Measurements from ENCODE around the gene ISG15.
"Not testable (repeated sequence)": the region's sequence is repeated elsewhere in the genome, so short reads cannot be mapped to it uniquely, and the experiment has no call there.

The ISG15 gene

DNA sequence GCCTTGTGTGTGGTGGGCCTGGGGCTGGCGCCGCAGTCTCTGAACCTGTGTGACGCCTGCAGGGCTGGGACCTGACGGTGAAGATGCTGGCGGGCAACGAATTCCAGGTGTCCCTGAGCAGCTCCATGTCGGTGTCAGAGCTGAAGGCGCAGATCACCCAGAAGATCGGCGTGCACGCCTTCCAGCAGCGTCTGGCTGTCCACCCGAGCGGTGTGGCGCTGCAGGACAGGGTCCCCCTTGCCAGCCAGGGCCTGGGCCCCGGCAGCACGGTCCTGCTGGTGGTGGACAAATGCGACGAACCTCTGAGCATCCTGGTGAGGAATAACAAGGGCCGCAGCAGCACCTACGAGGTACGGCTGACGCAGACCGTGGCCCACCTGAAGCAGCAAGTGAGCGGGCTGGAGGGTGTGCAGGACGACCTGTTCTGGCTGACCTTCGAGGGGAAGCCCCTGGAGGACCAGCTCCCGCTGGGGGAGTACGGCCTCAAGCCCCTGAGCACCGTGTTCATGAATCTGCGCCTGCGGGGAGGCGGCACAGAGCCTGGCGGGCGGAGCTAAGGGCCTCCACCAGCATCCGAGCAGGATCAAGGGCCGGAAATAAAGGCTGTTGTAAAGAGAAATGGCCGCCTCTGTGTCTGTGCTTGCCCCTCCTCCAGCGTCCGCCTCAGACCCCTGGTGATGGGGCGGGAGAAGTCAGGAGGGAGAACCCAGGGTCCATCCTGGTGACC is 788 bp downstream of the ISG15 start:
- DNase-seq: no peak

- DNase-seq: no peak
These were observed 1.7 kb downstream of the ISG15 start for GRCh38 chr1:1014799-1015681.

GRCh38 chr1:1017397-1018320 is 4.4 kb downstream of the ISG15 start:
- DNase-seq: not testable (repeated sequence)

DNA sequence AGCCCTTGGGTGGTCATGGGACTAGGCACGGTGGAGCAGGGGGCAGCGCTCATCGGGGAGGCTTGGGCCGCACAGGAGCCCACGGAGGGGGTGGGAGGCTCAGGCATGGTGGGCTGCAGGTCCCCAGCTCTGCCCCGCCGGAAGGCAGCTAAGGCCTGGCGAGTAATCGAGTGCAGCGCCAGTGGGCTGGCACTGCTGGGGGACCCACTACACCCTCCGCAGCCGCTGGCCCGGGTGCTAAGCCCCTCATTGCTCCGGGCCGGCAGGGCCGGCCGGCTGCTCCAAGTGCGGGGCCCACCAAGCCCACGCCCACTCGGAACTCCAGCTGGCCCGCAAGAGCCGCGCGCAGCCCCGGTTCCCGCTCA is 5.0 kb downstream of the ISG15 start:
- DNase-seq: not testable (repeated sequence)

GRCh38 chr1:1019122-1019999 is 6.1 kb downstream of the ISG15 start:
- peak; percentile 75 for DNase-seq

GRCh38 chr1:1020000-1020404 is 6.7 kb downstream of the ISG15 start, which contains the start of gene AGRN:
Gene AGRN, plus strand, starts transcription at chr1:1020120. Its CDS starts 53 bp downstream, at chr1:1020173.
- DNase-seq: no peak

DNA sequence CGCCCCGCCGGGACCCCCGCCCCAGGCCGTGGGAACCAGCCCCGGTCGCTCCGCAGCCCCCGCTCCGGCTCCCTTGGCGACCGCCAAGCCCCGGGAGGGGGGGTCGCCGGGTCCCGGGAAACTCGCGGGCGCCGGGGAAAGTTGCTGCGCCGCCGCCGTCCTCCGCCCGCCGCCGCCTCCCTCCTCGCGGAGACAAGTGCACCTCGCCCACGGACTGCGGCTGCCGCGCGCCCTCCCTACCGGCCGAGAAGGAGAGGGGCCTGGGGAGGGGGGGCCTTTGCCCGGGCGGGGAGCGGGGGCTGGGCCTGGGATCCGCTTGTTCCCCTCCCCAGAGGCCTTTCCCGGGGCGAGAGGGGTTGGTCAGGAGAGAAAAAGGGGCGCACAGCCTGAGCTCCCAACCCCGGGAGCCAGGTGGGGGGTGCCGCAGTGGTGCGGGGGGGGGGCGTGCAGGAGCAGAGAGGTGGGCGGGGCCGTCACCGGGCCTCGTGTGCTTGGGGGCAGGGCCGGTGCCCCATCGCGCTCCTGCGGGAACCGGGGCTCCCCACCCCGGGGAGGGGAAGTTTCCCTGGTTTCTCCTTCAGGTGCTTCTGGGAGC is 7.2 kb downstream of the ISG15 start:
- no peak for DNase-seq

DNA sequence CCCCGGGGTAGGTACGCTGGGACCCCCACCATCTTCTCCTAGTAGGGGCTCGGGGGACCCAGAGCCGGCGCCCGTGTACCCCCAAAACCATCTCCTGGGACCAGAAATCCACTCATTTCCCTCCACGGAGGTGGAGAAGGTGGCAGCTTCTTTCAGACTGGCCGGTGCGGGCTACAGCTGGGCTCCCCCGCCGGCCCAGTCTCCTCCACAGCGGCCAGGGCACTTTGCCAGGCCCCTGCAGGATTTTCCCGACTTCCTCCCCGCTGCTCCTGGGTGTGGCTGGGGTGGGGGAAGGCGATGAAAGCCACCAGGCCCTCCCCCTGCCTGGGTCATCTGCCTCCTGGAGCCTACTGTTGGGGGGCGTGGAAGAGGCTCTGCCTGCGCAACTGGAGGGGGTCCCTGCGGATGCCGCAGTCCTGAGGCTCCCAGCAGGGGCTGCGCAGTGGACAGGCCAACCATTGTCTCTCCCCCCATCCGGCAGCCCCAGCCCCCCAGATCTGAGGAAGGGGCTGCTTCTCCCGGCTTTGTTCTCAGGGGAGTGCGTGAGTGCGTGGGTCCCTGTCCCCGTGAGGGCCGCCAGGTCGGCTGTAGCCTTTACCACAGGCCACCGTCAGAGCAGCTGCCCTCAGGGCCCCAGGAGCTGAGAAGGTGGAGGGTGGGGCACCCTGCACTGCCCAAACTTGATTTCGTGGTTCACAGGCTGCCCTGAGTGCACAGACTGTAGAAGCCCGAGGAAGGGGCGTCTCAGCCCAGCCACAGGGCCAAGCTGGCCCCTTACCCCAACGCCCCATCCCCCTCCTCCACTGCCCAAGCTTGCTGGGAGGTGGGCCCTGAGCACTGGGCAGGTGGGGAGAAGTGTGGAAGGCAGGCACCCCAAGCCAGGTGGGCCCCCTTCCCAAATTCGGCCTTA is 8.0 kb downstream of the ISG15 start:
- DNase-seq: no peak

DNA sequence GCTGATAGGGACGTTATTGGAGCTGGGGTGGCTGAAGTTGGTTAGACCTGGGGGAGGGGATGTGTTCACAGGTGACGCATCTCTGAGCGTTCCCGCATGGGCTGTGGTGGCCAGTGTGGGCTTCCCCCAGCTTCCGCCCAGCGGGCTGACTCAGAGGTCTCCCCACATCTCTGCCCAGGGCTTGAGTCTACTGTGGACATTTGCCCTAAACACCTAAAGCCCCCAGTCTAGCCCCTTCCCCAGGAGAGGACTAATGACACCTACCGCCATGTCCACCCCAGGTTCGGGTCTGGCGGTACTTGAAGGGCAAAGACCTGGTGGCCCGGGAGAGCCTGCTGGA is 8.6 kb downstream of the ISG15 start:
- no peak for DNase-seq

DNA sequence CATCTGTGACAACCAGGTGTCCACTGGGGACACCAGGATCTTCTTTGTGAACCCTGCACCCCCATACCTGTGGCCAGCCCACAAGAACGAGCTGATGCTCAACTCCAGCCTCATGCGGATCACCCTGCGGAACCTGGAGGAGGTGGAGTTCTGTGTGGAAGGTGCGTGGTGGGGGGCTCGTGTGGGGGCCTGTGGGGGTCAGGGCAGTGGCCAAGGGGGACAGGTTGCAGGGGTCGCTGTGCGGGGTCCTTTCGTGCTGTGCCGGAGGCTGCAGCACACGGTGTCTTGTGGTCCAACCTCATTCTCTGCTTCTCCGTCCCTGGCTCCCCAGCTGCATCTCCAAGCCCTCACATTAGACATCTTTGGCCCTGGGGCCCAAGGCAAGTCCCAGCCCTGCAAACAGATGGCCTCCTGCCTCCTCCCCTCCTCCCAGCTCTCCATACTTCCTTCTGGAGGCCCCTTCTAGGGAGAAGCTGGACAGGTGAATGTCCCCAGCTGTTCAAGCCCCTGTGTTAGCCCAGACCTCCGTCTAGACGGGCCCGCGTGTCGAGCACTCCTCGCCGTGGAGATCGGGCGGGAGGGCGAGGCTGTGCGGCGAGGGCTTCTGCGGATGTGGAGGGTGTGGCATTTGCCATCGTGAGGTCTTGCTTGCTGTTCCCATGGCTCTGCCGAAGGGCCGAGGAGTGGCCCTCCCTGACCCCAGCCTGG is 9.2 kb downstream of the ISG15 start:
- no peak for DNase-seq

DNA sequence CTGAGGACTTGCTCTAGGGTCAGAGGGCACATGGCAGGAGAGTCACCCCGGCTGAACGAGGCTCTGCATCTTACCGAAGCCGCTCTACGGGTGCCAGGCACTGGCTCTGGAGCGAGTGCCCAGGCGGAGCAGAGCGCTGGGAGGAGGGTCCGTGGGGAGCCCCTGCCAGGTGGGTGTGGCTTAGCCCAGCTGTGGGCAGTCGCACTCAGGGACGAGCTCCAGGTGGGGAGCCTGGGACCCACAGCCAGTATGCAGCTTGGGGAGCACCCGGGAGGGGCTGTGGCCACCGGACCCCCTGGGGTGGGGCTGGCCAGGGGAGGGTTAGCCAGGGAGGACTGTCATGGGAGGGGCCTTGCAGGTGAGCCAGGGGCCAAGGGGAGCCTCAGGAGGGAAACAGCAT is 10.4 kb downstream of the ISG15 start:
- no peak for DNase-seq

DNA sequence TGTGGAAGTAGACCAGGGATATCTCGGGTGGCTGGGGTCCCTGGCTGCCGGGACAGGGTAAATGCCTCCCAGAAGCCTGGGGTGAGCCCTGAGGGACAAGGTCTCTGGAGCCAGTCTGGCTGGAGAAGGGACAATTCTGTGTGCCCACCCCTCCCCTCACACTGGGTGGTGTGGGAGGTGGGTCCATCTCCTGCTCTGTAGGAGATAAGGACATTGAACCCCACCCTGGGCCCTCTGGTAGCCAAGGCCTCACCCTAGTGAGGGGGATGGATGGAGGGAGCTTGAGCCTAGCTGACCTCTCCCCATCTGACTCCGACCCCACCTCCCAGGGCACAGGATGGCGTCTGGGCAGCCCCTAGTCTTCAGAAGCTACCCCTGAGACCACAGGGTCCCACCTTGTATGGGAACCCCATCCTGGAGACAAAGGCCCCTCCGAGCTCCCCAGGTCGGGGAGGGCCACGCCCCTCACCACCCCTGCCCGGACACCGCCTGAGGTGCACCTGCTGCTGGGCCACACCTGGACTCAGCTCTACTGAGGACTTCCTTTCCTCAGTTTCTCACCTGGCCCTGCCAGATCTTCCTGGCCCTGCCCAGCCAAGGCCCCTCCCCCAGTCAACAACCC is 11.0 kb downstream of the ISG15 start:
- no peak for DNase-seq

DNA sequence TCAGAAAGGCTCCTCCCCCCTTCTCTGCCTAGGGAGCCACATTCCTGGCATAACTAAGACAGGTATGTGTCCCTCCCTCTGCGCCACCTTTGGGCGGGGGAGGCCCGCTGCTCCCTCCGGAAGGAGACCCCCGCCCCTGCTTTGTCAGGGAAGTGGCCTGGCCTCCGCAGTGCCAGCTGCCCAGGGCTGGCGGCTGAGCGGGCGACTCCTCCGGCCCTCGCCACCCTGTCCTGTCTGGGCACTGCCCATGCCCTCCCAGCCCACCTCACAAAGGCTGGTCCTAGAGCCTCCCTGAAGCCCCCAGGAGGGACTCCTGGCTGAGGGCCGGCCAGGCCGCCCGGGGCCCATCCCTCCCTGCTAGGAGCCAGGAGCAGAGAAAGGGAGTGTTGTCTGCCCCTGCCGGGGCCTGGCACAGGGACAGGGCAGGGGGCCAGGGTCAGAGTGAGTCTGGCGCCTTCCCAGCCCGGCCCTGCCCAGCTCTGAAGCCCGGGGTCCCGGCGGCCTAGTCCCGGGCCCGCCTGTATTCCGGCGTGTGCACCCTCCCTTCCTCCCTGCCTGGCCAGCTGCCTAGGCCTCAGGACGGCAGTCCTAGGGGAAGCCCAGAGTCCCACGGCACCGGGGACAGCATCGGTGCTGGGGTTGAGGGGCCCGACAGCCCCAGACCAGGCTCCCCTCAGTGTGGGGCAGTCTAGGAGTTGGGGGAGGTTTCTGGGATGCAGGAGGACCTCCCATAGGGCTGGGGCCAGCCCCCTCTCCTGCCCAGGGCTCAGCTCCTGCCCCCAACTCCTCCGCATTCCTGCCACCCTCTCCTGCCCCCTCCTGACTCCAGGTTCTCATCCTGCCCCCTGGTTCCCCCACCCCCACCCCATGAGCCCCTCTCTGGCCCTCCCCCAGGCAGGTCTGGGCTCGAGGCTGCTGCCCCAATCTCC is 11.7 kb downstream of the ISG15 start:
- DNase-seq: no peak

GRCh38 chr1:1025730-1026129 is 12.4 kb downstream of the ISG15 start:
- no peak for DNase-seq

- no peak for DNase-seq
These were observed 13.5 kb downstream of the ISG15 start for GRCh38 chr1:1026599-1027413.

DNA sequence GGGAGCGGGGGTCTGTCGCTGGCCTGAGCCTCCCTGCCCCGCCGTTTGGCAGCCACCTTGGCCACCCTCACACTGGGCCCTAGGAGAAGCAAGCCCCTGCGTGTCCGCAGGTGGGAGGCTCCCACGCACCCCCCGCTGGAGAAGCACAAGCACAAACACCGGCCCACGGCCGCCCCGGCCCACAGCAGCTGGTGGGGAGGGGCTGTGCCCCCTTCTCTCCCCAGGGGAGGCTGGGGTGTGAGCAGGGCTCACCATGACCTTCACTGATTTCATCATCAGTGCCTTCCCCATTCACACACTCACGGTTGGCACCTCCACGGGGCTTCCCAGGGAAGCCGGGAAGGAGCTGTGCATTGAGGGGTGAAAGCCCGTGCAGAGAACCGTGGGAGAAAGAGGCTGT is 14.5 kb downstream of the ISG15 start:
- DNase-seq: no peak

Measured in T-helper 9 cell (primary cell).